Smooth muscle cell (in vitro differentiated cells): ENCODE measurements around the gene CALHM6. TPM values are rescaled to one million over a fixed set of nuclear protein-coding genes. Genes with fewer than 3 reads are reported as not detected.

Source experiments
- DNase-seq: peaks from one replicate; lab custom pipeline; 2025; ENCODE audit not compliant: unreplicated experiment; lab: John Stamatoyannopoulos, UW
- H2AFZ ChIP-seq: fragments of 200-600 bp; sonication (generic); 2 replicates; pipeline ENCODE4 v1.6.0; 2016; ENCODE audit warnings: antibody characterized with exemption, low read depth, mild to moderate bottlenecking
- H3F3A ChIP-seq: fragments of 200-600 bp; sonication (generic); 2 replicates; pipeline ENCODE4 v1.6.0; 2017; ENCODE audit warnings: antibody characterized with exemption, low read depth
- H3K27ac ChIP-seq: fragments of 200-600 bp; sonication (generic); 2 replicates; pipeline ENCODE4 v1.5.1; 2016; ENCODE audit warnings: low read depth, mild to moderate bottlenecking
- H3K27me3 ChIP-seq: fragments of 200-600 bp; sonication (generic); 2 replicates; pipeline ENCODE4 v1.6.1; 2016; ENCODE audit warnings: low read depth, mild to moderate bottlenecking
- H3K36me3 ChIP-seq: fragments of 200-600 bp; sonication (generic); 2 replicates; pipeline ENCODE4 v1.5.1; 2016; ENCODE audit warnings: low read depth
- H3K4me1 ChIP-seq: fragments of 200-600 bp; sonication (generic); 2 replicates; pipeline ENCODE4 v1.5.1; 2016; ENCODE audit warnings: low read depth
- H3K4me2 ChIP-seq: fragments of 200-600 bp; sonication (generic); 2 replicates; pipeline ENCODE4 v1.6.0; 2016; ENCODE audit warnings: mild to moderate bottlenecking
- H3K4me3 ChIP-seq: fragments of 200-600 bp; sonication (generic); 2 replicates; pipeline ENCODE4 v1.5.1; 2016; ENCODE audit warnings: mild to moderate bottlenecking
- H3K79me2 ChIP-seq: fragments of 200-600 bp; sonication (generic); 2 replicates; pipeline ENCODE4 v1.6.0; 2016; ENCODE audit warnings: low read depth, mild to moderate bottlenecking
- H3K9ac ChIP-seq: fragments of 200-600 bp; sonication (generic); 2 replicates; pipeline ENCODE4 v1.6.0; 2016; ENCODE audit warnings: low read depth
- H3K9me3 ChIP-seq: fragments of 200-600 bp; sonication (generic); replicated peaks from 2 replicates; pipeline ENCODE4 v1.5.1; 2016; ENCODE audit warnings: low read depth
- H4K20me1 ChIP-seq: fragments of 200-600 bp; sonication (generic); 2 replicates; pipeline ENCODE4 v1.6.0; 2016; ENCODE audit warnings: low read depth
- CTCF ChIP-seq: fragments of 200-600 bp; sonication (generic); IDR thresholded peaks from 2 replicates; pipeline ENCODE4 v1.5.1; 2017; ENCODE audit warnings: borderline replicate concordance, mild to moderate bottlenecking, antibody characterized with exemption; ENCODE audit not compliant: insufficient read depth, poor library complexity, severe bottlenecking
- WGBS: methylation state at CpG from one replicate; pipeline ENCODE4 v1.1.7; 2016; ENCODE audit warnings: low lambda C conversion rate; 5-methylcytosine and 5-hydroxymethylcytosine counted together
- polyA plus RNA-seq: library from polyadenylated mRNA; unstranded; fragments of >200 nt; fragmentation: Nextera tagmentation; extraction: Ambion mirVana; gene quantifications from 2 replicates; pipeline ENCODE4 v1.2.1, GENCODE V29; 2016
- total RNA-seq: library from RNA; depleted of rRNA; stranded (reverse); fragments of >200 nt; gene quantifications from 2 replicates; pipeline ENCODE4 v1.2.3, GENCODE V29; 2014

CALHM6 gene
- total and polyA plus RNA-seq, 2 experiments from 2014 or later: 4.6 to 5.1 TPM

- peaks cover 21% of the 10 kb centered on the region for H3K27me3 ChIP-seq
- no peaks in the 10 kb centered on the region for H4K20me1 ChIP-seq
- H3K4me2 ChIP-seq: no peak overlapping the region
- H3K4me3 ChIP-seq: no peak overlapping the region
- H2AFZ ChIP-seq: no peak overlapping the region
- H3K9me3 ChIP-seq: no peaks in the 10 kb centered on the region
- no peak for DNase-seq
- no peaks in the 10 kb centered on the region for H3K36me3 ChIP-seq
- no peak for TF ChIP-seq CTCF
- H3F3A ChIP-seq: no peaks in the 10 kb centered on the region
- H3K27ac ChIP-seq: no peak overlapping the region
- H3K4me1 ChIP-seq: no peaks in the 10 kb centered on the region
- no peak overlapping the region for H3K9ac ChIP-seq
- H3K79me2 ChIP-seq: no peaks in the 10 kb centered on the region
These were observed 6.3 kb downstream of the CALHM6 start for GRCh38 chr6:116467514-116467913.

GRCh38 chr6:116468293-116468692 is 7.1 kb downstream of the CALHM6 start:
- no peaks in the 10 kb centered on the region for H3K36me3 ChIP-seq
- no peak overlapping the region for H3K4me2 ChIP-seq
- 87% methylated on average over 1 of the region's 1 CpG for WGBS
- no peak overlapping the region for H3K4me3 ChIP-seq
- H3K27me3 ChIP-seq: peaks cover 13% of the 10 kb centered on the region
- H3K9me3 ChIP-seq: no peaks in the 10 kb centered on the region
- H3F3A ChIP-seq: no peaks in the 10 kb centered on the region
- no peaks in the 10 kb centered on the region for H3K4me1 ChIP-seq
- H2AFZ ChIP-seq: no peak overlapping the region
- no peaks in the 10 kb centered on the region for H3K79me2 ChIP-seq
- DNase-seq: no peak
- H3K27ac ChIP-seq: no peak overlapping the region
- no peak for TF ChIP-seq CTCF
- H4K20me1 ChIP-seq: no peaks in the 10 kb centered on the region
- H3K9ac ChIP-seq: no peak overlapping the region

GRCh38 chr6:116471531-116471930 is 10.4 kb downstream of the CALHM6 start:
- no peaks in the 10 kb centered on the region for H3K36me3 ChIP-seq
- TF ChIP-seq CTCF: no peak
- H3K79me2 ChIP-seq: no peaks in the 10 kb centered on the region
- no peak for DNase-seq
- WGBS: 97% methylated on average over 1 of the region's 1 CpG
- H4K20me1 ChIP-seq: no peaks in the 10 kb centered on the region
- H3K27me3 ChIP-seq: no peaks in the 10 kb centered on the region
- H3K4me2 ChIP-seq: no peak overlapping the region
- H3K4me1 ChIP-seq: no peaks in the 10 kb centered on the region
- H2AFZ ChIP-seq: no peak overlapping the region
- no peak overlapping the region for H3K27ac ChIP-seq
- H3K9me3 ChIP-seq: no peaks in the 10 kb centered on the region
- H3K4me3 ChIP-seq: no peak overlapping the region
- no peak overlapping the region for H3K9ac ChIP-seq
- no peaks in the 10 kb centered on the region for H3F3A ChIP-seq

- H3K27me3 ChIP-seq: no peaks in the 10 kb centered on the region
- H3K4me3 ChIP-seq: no peak overlapping the region
- H3K4me1 ChIP-seq: no peaks in the 10 kb centered on the region
- 63% methylated on average over 3 of the region's 3 CpGs for WGBS
- no peak overlapping the region for H3K27ac ChIP-seq
- no peak for TF ChIP-seq CTCF
- no peaks in the 10 kb centered on the region for H3K9me3 ChIP-seq
- no peak overlapping the region for H3K4me2 ChIP-seq
- no peaks in the 10 kb centered on the region for H3K79me2 ChIP-seq
- no peaks in the 10 kb centered on the region for H3K36me3 ChIP-seq
- peak overlapping the region; percentile 29 for H2AFZ ChIP-seq
- no peaks in the 10 kb centered on the region for H4K20me1 ChIP-seq
- no peaks in the 10 kb centered on the region for H3F3A ChIP-seq
- H3K9ac ChIP-seq: no peak overlapping the region
- DNase-seq: no peak
These were observed 11.5 kb downstream of the CALHM6 start for GRCh38 chr6:116472706-116473105.
